ENCODE data around the gene LRIG1.

LRIG1 gene, protein sequence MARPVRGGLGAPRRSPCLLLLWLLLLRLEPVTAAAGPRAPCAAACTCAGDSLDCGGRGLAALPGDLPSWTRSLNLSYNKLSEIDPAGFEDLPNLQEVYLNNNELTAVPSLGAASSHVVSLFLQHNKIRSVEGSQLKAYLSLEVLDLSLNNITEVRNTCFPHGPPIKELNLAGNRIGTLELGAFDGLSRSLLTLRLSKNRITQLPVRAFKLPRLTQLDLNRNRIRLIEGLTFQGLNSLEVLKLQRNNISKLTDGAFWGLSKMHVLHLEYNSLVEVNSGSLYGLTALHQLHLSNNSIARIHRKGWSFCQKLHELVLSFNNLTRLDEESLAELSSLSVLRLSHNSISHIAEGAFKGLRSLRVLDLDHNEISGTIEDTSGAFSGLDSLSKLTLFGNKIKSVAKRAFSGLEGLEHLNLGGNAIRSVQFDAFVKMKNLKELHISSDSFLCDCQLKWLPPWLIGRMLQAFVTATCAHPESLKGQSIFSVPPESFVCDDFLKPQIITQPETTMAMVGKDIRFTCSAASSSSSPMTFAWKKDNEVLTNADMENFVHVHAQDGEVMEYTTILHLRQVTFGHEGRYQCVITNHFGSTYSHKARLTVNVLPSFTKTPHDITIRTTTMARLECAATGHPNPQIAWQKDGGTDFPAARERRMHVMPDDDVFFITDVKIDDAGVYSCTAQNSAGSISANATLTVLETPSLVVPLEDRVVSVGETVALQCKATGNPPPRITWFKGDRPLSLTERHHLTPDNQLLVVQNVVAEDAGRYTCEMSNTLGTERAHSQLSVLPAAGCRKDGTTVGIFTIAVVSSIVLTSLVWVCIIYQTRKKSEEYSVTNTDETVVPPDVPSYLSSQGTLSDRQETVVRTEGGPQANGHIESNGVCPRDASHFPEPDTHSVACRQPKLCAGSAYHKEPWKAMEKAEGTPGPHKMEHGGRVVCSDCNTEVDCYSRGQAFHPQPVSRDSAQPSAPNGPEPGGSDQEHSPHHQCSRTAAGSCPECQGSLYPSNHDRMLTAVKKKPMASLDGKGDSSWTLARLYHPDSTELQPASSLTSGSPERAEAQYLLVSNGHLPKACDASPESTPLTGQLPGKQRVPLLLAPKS
- 140 to 194 reads per million in 2 donors for total RNA-seq

DNA sequence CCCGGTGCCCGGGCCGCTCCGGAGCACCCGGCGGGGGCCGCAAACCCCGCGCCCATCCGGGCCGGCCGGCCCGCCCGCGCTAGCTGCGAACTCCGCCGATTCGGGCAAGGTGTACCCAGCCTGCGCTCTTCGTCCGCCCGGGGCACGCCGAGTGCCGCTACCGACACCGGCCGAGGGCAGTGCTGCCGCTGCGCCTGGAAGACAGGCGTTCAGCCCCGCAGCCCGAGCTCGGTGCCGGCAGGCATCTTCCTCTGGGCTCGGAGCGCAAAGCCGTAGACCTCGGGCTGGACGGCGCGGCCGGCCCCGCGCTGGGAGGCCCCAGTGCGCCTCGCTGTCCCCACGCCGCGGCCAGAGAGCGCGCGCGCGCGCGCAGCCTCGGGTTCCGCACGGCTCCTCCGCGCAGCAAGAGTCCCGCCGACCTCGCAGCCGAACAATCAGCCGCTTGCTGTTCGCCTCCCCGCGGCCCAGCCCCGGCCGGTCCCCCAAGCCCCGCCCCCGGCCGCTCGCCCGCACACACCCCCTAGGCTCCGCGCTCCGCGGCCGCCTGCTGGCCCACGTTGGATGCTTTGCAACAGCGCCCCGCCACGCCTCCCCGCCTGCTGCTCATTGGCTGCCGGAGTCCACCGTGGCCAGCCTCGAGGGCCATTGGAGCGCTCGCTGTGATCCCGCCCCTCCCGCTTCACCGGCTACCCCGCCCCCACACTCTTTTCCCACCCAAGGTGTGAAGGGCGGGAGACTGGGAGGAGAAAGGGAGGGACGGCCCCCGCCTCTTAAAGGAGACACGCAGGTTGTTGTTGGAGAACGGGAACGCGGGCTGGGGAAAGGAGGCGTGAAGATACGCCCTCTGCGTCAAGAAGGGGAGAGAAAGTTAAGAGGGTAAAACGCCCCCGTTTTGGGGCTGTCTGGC, at the start of gene LRIG1:
Gene LRIG1 (minus strand): TSS at position 447 of the 907 bp plus-strand sequence. CDS start 615 bp downstream, outside the sequence.
- peak; percentile 97 to 99 (median 98) for DNase-seq

DNA sequence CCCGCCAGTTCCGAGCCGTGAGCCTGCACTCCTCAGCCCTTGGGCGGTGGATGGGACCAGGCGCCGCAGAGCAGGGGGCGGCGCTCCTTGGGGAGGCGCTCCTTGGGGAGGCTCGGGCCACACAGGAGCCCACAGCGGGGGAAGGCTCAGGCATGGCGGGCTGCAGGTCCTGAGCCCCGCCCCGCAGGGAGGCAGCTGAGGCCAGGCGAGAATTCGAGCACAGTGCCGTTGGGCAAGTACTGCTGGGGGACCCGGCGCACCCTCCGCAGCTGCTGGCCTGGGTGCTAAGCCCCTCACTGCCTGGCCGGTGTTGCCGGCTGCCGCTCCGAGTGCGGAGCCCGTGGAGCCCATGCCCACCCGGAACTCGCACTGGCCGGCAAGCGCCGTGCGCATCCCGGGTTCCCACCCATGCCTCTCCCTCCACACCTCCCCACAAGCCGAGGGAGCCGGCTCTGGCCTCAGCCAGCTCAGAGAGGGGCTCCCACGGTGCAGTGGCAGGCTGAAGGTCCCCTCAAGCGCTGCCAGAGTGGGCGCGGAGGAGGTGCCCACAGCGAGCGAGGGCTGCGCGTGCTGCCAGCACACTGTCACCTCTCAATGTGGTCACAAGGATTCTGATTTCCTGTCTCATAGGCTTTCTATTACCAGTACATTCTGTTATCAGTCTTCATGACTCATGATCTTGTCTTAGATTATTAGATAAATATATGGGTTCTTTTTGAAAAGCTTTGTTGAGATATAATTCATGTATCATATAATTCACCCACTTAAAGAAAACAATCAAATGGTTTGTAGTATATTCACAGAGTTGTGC, 44.0 kb upstream of the LRIG1 start:
- peak in 1 of 5 experiments; percentile 16 for DNase-seq

DNA sequence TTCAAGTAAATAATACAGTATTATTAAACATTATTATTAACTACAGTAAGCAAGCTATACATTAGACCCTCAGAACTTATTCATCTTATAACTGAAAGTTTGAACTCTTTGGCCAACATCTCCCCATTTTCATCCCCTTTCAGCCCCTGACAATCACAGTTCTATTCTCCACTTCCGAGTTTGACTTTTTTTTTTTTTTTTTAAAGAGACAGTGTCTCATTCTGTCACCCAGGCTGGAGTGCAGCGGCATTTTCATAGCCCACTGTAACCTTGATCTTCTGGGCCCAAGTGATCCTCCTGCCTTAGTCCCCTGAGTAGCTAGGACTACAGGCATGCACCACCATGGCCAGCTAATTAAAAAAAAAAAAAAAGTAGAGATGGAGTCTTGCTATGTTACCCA, 41.3 kb upstream of the LRIG1 start:
- no peak for DNase-seq

DNA sequence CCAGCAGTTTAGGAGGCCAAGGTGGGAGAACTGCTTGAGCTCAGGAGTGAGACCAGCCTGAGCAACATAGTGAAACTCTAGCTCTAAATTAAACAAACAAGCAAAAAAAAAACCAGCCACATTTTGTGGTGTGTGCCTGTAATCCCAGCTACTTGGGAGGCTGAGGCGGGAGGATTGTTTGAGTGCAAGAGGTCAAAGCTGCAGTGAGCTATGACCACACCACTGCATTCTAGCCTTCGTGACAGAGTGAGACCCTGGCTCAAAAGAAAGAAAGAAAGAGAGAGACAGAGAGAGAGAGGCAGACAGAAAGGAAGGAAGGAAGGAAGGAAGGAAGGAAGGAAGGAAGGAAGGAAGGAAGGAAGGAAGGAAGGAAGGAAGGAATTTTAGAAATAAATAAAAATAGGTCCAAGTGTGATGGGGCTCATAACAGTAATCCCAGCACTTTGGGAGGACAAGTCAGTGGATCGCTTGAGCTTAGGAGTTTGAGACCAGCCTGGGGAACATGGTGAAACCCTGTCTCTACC, 38.7 kb upstream of the LRIG1 start:
- DNase-seq = no peak

DNA sequence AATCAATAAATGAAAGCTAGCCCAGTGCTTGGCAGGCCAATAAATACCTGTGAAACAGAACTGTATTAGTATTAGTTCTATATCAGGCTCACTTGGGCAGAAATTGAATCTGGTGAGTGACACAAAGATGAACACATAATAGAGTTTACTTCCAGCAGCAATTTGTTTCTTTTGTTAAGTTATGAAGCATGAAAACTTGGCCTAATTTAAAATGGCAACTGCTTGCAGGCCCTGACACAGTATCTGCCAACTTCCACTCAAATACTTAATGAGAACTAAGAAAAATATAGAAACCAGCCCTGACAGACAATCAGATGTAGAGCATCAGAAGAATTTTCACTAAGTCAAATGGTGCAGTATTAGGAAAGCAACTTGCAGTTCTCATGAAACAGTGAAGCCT, 37.6 kb upstream of the LRIG1 start:
- DNase-seq = no peak

DNA sequence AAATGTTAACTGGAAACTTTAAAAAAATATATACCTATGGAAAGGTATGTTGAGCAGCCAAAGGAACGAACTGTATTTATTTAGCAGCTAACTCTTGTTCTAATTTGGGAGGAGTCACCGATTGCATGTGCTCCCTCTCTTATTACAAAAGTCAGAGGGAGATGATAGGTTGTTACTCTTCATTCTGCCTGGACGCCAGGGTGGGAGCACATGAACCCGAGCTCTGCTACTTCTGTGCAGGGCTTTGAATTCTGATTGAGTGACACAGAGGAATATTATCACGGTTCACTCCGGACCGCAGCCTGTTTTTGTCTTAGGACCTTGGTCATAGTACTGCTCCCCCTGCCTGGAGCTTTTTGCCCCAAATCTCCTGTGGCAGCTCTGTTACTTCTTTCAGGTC, 36.9 kb upstream of the LRIG1 start:
- no peak for DNase-seq

DNA sequence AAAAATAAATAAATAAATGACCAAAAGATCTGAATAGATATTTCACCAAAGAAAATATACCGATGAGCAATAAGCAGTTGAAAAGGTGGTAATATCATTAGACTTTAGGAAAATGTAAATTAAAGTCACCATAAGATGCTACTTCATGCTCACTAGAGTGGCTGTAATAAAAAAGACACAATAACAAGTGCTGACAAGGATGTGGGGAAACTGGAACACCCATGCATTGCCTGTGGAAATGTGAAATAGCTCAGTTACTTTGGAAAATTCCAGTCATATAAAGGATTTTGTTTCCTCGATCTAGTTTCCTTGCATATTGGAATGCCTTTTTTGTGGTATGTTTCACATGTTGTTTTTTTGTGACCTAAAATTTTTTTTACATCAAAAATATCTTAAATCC, 36.0 kb upstream of the LRIG1 start:
- no peak for DNase-seq

DNA sequence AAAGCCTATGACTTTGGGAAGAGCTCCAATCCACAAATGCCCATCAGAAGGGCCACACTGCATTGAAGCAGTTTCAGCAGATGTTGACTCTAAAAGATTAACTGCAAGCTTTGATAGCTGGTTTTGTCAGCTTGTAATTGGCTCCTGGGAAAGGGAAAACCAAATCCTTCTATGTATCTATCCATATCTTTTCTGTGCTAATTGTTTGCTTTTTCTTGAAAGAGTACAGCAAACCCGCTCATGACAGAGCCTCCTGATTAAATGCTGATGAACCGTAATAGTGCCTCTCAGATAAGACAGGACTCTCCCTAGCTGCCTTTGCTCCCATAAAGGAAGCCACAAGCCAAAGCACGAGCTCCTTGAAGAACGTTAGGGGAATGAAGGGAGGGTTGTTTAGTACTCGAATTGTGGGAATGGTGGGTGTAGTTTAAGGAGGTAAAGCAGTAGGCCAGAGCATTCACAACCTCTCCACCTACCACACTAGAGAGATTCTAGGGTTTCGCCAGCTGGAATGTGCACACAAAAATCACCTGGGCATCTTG, 33.6 kb upstream of the LRIG1 start:
- DNase-seq = no peak

DNA sequence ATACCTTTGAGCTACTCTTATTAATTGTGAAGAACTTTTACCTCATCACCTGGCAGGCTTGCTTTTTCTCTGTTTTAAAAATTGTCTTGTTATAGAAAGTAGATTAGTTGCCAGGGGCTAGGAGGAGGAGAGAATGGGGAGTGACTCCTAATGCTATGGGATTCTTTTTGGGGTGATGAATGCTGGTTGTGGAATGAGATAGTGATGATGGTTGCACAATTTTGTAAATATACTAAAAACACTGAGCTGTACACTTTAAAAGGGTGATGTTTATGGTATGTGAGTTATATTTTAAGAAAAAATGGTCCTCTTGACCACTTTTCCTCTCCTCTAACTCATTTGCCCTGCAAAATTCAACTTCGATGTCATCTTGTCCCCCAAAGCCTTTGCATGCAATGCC, 31.8 kb upstream of the LRIG1 start:
- no peak for DNase-seq

DNA sequence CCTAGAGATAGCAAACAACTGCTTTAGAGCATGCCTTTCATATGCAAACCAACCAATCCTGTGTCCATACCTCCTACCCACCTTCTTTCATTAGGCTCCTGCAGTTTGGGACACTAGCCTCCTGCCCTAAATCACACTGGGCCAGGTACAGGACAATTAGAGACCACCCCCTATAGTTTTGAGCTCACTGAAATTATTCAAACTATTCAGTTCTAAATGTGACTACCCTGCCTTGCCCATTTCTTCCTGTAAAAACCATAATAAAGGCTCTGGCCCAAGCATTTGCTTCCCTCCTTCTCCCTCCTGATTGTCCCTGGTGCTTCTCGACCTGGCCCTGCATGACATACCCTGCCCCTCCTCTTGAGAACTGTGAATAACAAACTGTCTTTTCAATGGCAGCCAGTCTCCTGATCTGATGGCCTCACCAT, 31.4 kb upstream of the LRIG1 start:
- no peak for DNase-seq

DNA sequence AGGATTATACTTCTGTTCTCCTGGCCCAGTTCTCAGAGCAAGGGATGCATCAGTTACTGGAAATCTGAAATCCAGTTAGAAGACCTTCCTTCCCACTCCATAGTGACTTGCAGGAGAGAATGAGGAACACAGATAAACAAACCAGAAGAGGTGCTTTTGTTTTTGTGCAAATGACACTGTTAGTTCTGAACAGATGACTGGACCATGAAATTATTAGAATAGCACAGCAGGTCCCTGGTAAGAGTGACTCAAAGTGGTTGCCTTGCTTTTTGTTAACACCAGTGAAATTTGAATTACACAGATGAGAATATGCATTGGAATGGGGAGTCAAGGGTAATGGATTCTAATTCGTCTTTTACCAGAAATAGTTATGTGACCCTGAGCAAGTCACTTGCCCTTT, 30.4 kb upstream of the LRIG1 start:
- no peak for DNase-seq

DNA sequence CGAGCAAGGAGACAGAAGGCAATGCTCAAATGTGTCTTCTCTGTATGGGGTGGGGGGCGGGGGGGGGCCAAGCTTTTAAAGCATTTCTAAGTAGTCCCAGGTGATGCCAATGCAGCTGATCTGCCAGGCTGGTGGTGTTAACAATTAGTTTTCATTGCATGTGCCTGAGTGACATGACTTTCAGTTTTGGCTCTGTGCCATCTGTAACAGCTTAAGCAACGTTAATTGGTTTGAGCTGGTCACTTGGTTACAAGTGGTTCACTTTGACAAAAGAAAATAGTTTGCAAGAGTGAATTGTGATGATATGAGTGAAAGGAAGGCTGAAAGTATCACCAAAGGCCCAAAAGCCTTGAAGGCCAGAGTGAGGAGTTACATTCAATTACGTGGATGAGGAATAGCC, 26.4 kb upstream of the LRIG1 start:
- no peak for DNase-seq

DNA sequence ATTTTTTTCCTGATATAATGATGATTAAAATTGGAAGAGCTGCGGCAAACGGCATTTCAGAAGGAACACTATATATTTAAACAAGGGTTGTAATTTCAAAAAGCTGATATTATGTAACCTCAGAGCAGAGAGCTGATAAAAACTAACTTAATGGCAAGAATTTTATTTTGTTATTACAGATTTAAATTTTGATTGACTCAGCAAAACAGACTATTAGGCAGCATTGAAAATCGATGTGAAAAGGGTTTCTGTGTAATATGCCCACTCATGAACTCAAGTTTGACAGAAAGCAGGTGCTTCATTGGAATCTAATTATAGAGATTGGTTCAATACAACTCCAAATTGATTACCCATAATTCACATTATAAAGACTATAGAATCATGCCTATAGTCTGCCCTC, 24.9 kb upstream of the LRIG1 start:
- DNase-seq = no peak

DNA sequence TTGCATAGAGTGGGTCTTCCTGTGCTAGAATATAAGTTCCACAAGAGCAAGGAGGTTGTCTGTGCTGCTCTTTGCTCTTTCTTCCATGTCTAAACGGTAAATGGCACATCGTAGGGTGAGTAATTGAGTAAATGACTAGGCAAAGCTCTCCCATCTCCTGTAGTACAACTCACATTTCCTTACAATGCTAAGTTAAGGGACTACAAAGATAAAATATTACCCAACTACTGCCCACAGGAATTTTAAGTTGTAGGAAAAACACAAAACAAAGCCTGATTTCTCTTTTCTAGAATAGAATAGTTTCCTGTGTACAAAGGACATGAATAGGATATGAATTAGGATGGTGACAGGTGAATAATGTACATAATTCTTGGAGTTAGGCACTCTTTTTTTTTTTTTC, 19.9 kb upstream of the LRIG1 start:
- DNase-seq = no peak

DNA sequence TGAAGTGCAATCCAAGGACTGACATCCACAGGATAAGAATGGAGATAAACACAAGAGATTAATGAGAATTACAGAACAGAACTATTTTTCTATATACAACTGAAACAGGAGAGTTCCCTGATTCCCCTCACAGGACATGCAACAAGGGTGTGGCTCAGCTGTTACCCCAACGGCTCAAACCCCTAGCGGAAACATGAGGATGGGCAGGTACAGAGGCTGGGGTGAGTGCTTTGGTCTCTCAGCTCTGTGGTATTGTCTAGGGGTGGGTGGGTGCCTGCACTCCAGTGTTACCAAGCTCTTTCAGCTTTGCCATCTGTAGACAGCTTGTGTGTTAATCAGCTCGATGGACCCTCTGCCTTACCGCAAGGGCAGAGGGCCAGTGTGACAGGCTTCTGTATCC, 17.8 kb upstream of the LRIG1 start:
- DNase-seq = no peak

DNA sequence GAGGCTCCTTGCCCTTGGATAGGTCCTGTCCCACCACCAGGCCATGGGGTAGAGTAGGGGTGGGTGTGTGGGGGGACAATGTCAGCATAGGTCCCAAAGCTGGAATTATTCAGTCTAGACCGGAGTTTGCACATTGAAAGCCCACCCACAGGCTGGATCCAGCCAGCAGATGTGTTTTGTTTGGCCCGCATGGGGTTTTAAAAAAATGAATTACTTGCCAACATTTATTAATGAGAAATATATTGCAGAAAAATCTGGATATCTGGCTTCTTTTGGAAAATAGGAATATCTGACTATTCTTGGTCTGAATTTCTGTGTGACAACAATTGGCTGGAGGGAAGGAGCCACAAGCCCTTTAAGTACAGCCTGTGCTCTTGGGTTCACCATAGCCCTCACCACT, 17.3 kb upstream of the LRIG1 start:
- DNase-seq = no peak

DNA sequence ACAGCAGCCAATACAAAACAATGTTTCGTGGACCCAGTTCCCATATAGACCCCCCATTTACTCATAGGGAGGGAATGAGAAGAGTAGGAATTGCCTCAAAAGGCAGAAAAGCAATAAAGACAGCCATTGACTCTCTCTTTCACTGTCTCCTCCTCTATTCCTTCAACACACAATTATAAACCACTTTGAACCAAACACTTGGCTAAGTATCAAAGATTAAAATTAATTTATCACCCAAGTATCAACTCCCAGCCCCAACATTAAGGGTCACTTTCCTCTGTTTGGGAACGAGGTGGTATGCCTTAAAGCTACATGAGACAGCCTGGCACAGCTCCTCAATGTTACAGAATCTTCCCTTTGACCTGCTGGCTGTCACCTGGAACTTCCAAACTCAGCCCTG, 16.4 kb upstream of the LRIG1 start:
- DNase-seq = no peak

DNA sequence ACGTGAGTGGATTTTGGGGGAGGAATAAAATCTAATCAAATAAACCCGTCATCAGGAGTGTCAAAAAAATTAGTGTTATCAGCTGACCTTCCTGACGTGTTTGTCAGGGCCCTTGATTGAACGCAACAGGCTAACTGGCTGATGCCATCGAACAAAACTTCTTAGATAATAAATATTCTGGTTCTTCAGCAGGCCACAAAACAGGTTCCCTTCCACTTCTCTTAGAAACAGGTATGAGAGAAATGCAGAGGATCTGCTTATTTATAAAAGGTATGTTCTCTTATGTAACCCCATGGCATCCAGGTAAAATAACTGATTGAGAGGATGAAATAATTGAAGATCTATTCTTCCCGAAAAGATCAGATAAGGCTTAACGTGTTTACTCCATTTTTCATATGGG, 7.6 kb upstream of the LRIG1 start:
- no peak for DNase-seq

DNA sequence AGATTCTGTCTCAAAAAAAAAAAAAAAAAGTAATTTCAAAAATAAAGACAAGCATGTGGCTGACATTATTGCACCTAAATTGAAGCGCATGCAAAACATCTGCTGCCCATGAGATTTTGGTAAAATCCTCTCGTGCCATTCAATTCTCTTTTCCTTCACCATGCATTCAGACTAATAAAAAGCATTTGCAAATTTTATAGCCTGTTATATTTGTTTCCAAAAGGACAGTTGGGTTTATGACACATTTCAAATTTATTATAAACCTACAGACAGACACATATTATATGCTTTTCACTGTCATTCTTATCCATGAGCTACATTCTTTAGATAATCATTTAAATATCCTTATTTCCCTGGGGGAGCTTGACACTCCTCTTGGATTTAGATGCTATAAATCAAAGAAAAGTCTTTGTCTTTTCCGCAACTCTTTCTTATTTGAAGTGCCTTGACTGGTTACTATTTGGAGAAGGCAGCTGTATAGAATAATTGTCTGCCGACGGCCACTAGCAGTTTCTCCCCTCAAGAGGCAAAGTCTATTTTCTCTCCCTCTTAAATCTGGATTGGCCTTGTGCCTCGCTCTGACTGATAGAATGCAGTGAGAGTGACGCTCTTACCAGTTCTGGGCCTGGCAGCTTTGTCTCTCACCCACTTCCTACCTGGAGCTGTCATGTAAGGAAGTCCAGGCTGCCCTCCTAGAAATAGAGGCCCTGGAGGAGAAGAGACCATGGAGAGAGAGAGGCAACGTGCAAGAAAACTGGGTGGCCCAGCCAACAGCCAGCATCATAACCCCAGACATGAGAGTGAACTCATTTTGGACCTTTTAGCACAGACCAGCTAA, 6.8 kb upstream of the LRIG1 start:
- DNase-seq = no peak

DNA sequence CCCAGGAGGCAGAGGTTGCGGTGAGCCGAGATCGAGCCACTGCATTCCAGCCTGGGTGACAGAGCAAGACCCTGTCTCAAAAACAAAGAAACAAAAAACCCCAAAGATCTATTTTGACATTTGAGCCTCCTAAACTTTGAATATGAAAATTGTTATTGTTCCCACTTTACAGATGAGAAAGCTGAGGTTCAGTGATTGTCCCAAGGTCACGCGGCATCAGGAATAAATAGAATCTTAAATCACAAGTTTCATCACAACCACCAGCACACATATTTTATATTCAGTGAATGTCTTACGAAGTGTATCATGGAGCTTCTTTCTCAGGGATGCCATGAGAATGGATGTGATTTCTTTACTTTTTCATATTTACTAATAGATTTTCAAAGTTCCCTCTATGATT, 5.3 kb upstream of the LRIG1 start:
- no peak for DNase-seq
